Inflammatory macrophage treated with lipopolysaccharide for 4 hours (primary cell): Measurements from ENCODE around the gene SULT1C2.
A peak's percentile ranks its signal among the peaks of the same experiment; 100 is the strongest.

ENCODE experiments used
- DNase-seq: peaks from one replicate; pipeline ENCODE4 v3.0.0-alpha.2; 2020

SULT1C2 gene

GRCh38 chr2:108355906-108356734 lies 67.4 kb downstream of the SULT1C2 start:
- DNase-seq: peak; percentile 73

- DNase-seq: peak; percentile 52
Observed at GRCh38 chr2:108359336-108359735, 70.6 kb downstream of the SULT1C2 start.
